HepG2 (cell line): ENCODE data around the gene KCNK6. TPM values are rescaled to one million over a fixed set of nuclear protein-coding genes. Genes with fewer than 3 reads are reported as not detected.

ENCODE experiments used
- HOXA9 ChIP-seq: sonication (generic); formaldehyde crosslinking; IDR thresholded peaks from 2 replicates; pipeline ENCODE4 v1.8.1; 2022; ENCODE audit warnings: missing genetic modification reagents, mild to moderate bottlenecking, moderate library complexity, borderline replicate concordance
- KLF9 ChIP-seq: IDR thresholded peaks from 2 replicates; pipeline ENCODE4 v1.6.1; 2016; ENCODE audit warnings: low read depth
- NR3C1 ChIP-seq: sonication (generic); formaldehyde crosslinking; IDR thresholded peaks from 2 replicates; pipeline ENCODE4 v1.4.0; 2020; ENCODE audit warnings: missing genetic modification reagents
- PHF20 ChIP-seq: sonication (generic); formaldehyde crosslinking; IDR thresholded peaks from 2 replicates; pipeline ENCODE4 v1.5.0; 2020; ENCODE audit warnings: mild to moderate bottlenecking, missing genetic modification reagents
- PITX1 ChIP-seq: sonication (generic); formaldehyde crosslinking; IDR thresholded peaks from 2 replicates; pipeline ENCODE4 v1.5.1; 2020; ENCODE audit warnings: mild to moderate bottlenecking, missing genetic modification reagents
- RARG ChIP-seq: sonication (generic); formaldehyde crosslinking; IDR thresholded peaks from 2 replicates; pipeline ENCODE4 v1.4.0; 2020; ENCODE audit warnings: low read depth, mild to moderate bottlenecking, missing genetic modification reagents
- RBFOX2 ChIP-seq: fragments of 200-400 bp; formaldehyde crosslinking; IDR thresholded peaks from 2 replicates; pipeline ENCODE4 v1.6.1; 2017; ENCODE audit warnings: low read depth, mild to moderate bottlenecking, low read length
- SAFB2 ChIP-seq: sonication (generic); formaldehyde crosslinking; IDR thresholded peaks from 2 replicates; pipeline ENCODE4 v1.5.1; 2020; ENCODE audit warnings: missing genetic modification reagents, low read depth, mild to moderate bottlenecking, borderline replicate concordance
- SAP130 ChIP-seq: IDR thresholded peaks from 2 replicates; pipeline ENCODE4 v1.6.1; 2016; ENCODE audit warnings: low read depth
- TBX2 ChIP-seq: sonication (generic); formaldehyde crosslinking; IDR thresholded peaks from 2 replicates; pipeline ENCODE4 v1.5.0; 2020; ENCODE audit warnings: missing genetic modification reagents, mild to moderate bottlenecking, borderline replicate concordance
- ZBTB2 ChIP-seq: sonication (generic); formaldehyde crosslinking; IDR thresholded peaks from 2 replicates; pipeline ENCODE4 v1.8.0; 2022; ENCODE audit warnings: low read depth, missing genetic modification reagents
- ZKSCAN5 ChIP-seq: sonication (generic); formaldehyde crosslinking; IDR thresholded peaks from 2 replicates; pipeline ENCODE4 v1.5.1; 2020; ENCODE audit warnings: mild to moderate bottlenecking, missing genetic modification reagents
- ZNF441 ChIP-seq: sonication (generic); formaldehyde crosslinking; IDR thresholded peaks from 2 replicates; pipeline ENCODE4 v1.7.0; 2021; ENCODE audit warnings: missing genetic modification reagents, borderline replicate concordance
- ZNF598 ChIP-seq: sonication (generic); formaldehyde crosslinking; IDR thresholded peaks from 2 replicates; pipeline ENCODE4 v1.5.1; 2020; ENCODE audit warnings: mild to moderate bottlenecking, missing genetic modification reagents, borderline replicate concordance
- ZNF720 ChIP-seq: sonication (generic); formaldehyde crosslinking; IDR thresholded peaks from 2 replicates; pipeline ENCODE4 v1.4.0; 2020; ENCODE audit warnings: missing genetic modification reagents
- ZNF788 ChIP-seq: sonication (generic); formaldehyde crosslinking; IDR thresholded peaks from 2 replicates; pipeline ENCODE4 v1.5.0; 2020; ENCODE audit warnings: mild to moderate bottlenecking, missing genetic modification reagents, borderline replicate concordance
- polyA plus RNA-seq, 8 experiments: library from polyadenylated mRNA; depleted of rRNA in 3 of 8; stranded (reverse) in 7 of 8; unstranded in 1 of 8; fragments of >200 nt; fragmentation: Illumina TruSeq in 4 of 8; extraction: Trizol in 4 of 8; gene quantifications; 2 replicates each; pipeline versions ENCODE4 v1.2.1 to v1.2.3, GENCODE V29; 2011 to 2016; ENCODE audit warnings: low read depth in 4 of 8, missing spikeins in 1 of 8, mixed read lengths in 1 of 8; ENCODE audit not compliant: insufficient read depth in 1 of 8
- total RNA-seq, 5 experiments: library from RNA; depleted of rRNA; stranded (reverse); fragments of >200 nt; fragmentation: Illumina TruSeq; extraction: Trizol; gene quantifications; 2 replicates each; pipeline ENCODE4 v1.2.3, GENCODE V29; 2016; ENCODE audit warnings: low read depth in 1 of 5
- TF ChIP-seq, protein P1 (sequence below): IDR thresholded peaks from 2 replicates; pipeline ENCODE4 v1.6.1; 2016
- TF ChIP-seq, protein P2 (sequence below): sonication (generic); formaldehyde crosslinking; IDR thresholded peaks from 2 replicates; pipeline ENCODE4 v1.4.0; 2020; ENCODE audit warnings: missing genetic modification reagents
- TF ChIP-seq, protein P3 (sequence below): IDR thresholded peaks from 2 replicates; pipeline ENCODE4 v1.6.1; 2016; ENCODE audit warnings: low read depth, control low read depth
- TF ChIP-seq, protein P4 (sequence below): sonication (generic); formaldehyde crosslinking; IDR thresholded peaks from 2 replicates; pipeline ENCODE4 v1.4.0; 2020; ENCODE audit warnings: mild to moderate bottlenecking, missing genetic modification reagents

Gene KCNK6
- total and polyA plus RNA-seq, 2 of the 13 experiments (the other 11 are each of a cell fraction or from before 2014, with no cell fraction given): 0.03 TPM; not detected in 1

- TF ChIP-seq, protein P1, sequence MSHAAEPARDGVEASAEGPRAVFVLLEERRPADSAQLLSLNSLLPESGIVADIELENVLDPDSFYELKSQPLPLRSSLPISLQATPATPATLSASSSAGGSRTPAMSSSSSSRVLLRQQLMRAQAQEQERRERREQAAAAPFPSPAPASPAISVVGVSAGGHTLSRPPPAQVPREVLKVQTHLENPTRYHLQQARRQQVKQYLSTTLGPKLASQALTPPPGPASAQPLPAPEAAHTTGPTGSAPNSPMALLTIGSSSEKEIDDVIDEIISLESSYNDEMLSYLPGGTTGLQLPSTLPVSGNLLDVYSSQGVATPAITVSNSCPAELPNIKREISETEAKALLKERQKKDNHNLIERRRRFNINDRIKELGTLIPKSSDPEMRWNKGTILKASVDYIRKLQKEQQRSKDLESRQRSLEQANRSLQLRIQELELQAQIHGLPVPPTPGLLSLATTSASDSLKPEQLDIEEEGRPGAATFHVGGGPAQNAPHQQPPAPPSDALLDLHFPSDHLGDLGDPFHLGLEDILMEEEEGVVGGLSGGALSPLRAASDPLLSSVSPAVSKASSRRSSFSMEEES (CRISPR knock-in tag): peak; percentile 51
- TF ChIP-seq, protein P2, sequence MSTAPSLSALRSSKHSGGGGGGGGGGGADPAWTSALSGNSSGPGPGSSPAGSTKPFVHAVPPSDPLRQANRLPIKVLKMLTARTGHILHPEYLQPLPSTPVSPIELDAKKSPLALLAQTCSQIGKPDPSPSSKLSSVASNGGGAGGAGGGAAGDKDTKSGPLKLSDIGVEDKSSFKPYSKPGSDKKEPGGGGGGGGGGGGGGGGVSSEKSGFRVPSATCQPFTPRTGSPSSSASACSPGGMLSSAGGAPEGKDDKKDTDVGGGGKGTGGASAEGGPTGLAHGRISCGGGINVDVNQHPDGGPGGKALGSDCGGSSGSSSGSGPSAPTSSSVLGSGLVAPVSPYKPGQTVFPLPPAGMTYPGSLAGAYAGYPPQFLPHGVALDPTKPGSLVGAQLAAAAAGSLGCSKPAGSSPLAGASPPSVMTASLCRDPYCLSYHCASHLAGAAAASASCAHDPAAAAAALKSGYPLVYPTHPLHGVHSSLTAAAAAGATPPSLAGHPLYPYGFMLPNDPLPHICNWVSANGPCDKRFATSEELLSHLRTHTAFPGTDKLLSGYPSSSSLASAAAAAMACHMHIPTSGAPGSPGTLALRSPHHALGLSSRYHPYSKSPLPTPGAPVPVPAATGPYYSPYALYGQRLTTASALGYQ (CRISPR knock-in tag): peak; percentile 19; the same call in 1 of the 2 replicates
- TF ChIP-seq ZNF598 (CRISPR knock-in tag) (no peak; the same call in 1 of the 2 replicates), HOXA9 (CRISPR knock-in tag) (peak; percentile 71; the same call in 1 of the 2 replicates), ZBTB2 (CRISPR knock-in tag) (peak; percentile 73), TBX2 (CRISPR knock-in tag) (peak; percentile 92), RBFOX2 (peak; percentile 98), ZNF720 (CRISPR knock-in tag) (no peak), ZNF788 (CRISPR knock-in tag) (peak; percentile 93; the same call in 1 of the 2 replicates), PITX1 (CRISPR knock-in tag) (peak; percentile 49; the same call in 1 of the 2 replicates), RARG (CRISPR knock-in tag) (0 out of 2 replicates have a peak, but pooled peaks have one; percentile 47), SAFB2 (CRISPR knock-in tag) (peak; percentile 92; the same call in 1 of the 2 replicates), NR3C1 (CRISPR knock-in tag) (0 out of 2 replicates have a peak, but pooled peaks have one; percentile 72), SAP130 (peak; percentile 93), ZKSCAN5 (CRISPR knock-in tag) (0 out of 2 replicates have a peak, but pooled peaks have one; percentile 10), PHF20 (CRISPR knock-in tag) (peak; percentile 83), ZNF441 (CRISPR knock-in tag) (peak; percentile 75), KLF9 (0 out of 2 replicates have a peak, but pooled peaks have one; percentile 32)
- TF ChIP-seq, protein P3, sequence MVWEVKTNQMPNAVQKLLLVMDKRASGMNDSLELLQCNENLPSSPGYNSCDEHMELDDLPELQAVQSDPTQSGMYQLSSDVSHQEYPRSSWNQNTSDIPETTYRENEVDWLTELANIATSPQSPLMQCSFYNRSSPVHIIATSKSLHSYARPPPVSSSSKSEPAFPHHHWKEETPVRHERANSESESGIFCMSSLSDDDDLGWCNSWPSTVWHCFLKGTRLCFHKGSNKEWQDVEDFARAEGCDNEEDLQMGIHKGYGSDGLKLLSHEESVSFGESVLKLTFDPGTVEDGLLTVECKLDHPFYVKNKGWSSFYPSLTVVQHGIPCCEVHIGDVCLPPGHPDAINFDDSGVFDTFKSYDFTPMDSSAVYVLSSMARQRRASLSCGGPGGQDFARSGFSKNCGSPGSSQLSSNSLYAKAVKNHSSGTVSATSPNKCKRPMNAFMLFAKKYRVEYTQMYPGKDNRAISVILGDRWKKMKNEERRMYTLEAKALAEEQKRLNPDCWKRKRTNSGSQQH (CRISPR knock-in tag): peak; percentile 78
- TF ChIP-seq, protein P4, sequence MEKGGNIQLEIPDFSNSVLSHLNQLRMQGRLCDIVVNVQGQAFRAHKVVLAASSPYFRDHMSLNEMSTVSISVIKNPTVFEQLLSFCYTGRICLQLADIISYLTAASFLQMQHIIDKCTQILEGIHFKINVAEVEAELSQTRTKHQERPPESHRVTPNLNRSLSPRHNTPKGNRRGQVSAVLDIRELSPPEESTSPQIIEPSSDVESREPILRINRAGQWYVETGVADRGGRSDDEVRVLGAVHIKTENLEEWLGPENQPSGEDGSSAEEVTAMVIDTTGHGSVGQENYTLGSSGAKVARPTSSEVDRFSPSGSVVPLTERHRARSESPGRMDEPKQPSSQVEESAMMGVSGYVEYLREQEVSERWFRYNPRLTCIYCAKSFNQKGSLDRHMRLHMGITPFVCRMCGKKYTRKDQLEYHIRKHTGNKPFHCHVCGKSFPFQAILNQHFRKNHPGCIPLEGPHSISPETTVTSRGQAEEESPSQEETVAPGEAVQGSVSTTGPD: no peak
These were observed 54.9 kb downstream of the KCNK6 start, which contains the start of gene PSMD8 (continued) for GRCh38 chr19:38374332-38375097.
